Left cardiac atrium (tissue), 4 donors: ENCODE measurements around the gene CPT1B. TPM values are rescaled to one million over a fixed set of nuclear protein-coding genes. Genes with fewer than 3 reads are reported as not detected.

Source experiments
- ATAC-seq, 2 donors: fragments of 200-7000 bp; cut with Tn5 transposase; one replicate each; pipeline ENCODE4 v1.9.1; 2020; ENCODE audit warnings: mild to moderate bottlenecking in 2 of 2, moderate library complexity in 2 of 2
- DNase-seq: peaks from one replicate; pipeline ENCODE4 v3.0.0-alpha.2; 2020
- intact Hi-C, 2 donors: fragments of 100-400 bp; cut with DNase I; formaldehyde crosslinking; loops; one replicate each; pipeline versions ENCODE4 v1.14.1 to v1.15.1; 2022 to 2023
- total RNA-seq, 2 donors: library from RNA; stranded (reverse); fragmentation: NEBNext Ultra II Directional; extraction: Animal tissue kit (Norgen Biotek cat#: 25700); gene quantifications; one replicate each; pipeline ENCODE4 v1.2.1, GENCODE V29; 2021
- donor health status: DM: no; HTN: yes; CAD: no.
- donor health status: DM: no; HTN: yes; CAD: no; lungs with severe emphysema.
- donor health status: DM: yes; HTN: yes; CAD: no.
- donor health status: Dilated cardiomyopathy.

The CPT1B gene
- total RNA-seq, 2 donors from 2014 or later: 201 to 269 TPM

DNA sequence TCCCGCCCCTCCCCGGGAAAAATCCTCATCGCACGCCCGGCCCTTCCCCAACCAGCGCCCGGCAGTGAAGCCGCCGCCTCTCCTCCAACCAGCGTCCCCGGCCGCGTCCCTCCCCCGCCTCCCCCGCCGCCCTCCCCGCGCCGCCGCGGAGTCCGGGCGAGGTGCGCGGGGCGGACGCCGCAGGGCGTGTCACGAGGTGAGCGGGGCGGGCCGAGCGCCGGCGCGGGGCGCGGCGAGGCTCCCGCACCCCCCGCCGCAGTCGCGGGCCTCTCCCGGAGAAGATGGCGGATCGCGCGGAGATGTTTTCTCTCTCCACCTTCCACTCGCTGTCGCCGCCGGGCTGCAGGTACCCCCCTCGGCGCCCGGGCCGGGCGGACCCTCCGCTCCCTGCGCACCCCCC lies 22.3 kb upstream of the CPT1B start, which contains the start of gene MAPK8IP2:
MAPK8IP2 (plus strand) TSS at position 256 of the 400 bp plus-strand sequence; CDS start at position 282, 26 bp downstream.
- peak; percentile 56 to 58 for ATAC-seq

DNA sequence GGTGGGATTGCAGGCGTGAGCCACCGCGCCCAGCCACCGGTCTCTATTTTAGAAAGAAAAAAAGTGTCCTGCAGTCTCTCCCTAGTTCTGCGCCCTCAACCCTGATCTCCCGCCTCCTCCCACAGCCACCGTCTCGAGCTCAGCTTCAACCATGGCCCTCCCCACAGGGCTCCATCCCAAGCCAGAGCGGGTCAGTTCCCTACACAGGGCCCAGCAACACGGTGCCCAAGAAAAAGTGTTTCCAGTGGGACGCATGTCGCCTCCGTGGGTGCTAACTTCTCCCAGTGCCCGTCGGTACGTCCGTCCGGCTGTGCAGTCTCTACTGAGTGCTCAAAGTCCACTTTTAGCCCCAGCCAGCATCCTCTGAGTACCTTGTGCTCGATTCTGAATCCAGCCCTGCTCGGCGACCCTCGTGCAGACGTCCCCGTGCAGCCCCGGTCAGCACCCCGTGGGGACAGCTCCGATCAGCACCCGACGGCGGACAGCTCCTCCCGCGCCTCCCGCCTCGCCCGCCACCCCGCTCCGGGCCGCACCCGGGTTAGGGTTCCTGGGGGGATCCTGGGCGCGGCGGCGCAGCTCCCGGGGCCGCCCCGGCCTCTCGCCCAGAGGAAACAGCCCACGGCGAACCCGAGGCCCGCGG lies 21.7 kb upstream of the CPT1B start:
- DNase-seq (peak; percentile 62), ATAC-seq (peak; percentile 88 to 92)
- intact Hi-C loops: no loop called here

More for the DNA sequence above, 22.3 kb upstream of the CPT1B start, which contains the start of gene MAPK8IP2:
- intact Hi-C loops: no loop called here
- no peak for DNase-seq

- DNase-seq: no peak
- no peak for ATAC-seq
- intact Hi-C loops: no loop called here
These were observed 18.9 kb upstream of the CPT1B start for GRCh38 chr22:50597097-50597496.

DNA sequence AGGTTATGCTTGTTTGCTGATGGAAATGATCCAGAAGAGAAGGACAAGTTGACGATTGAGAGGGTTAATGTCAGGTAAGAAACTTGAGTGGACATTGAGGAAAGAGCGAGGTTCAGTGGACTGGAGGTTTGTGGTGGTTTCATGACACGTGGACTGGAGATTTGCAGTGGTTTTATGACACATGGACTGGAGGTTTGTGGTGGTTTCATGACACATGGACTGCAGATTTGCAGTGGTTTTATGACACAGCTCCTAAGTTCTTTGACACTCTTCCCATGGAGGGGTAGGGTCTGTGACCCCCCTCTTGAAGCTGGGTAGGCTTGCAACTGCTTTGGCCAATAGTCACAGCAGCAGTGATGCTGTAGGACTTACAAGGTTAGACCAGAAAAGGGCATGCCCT lies 17.0 kb upstream of the CPT1B start:
- intact Hi-C loops: no loop called here
- ATAC-seq (no peak), DNase-seq (no peak)

GRCh38 chr22:50587407-50587806 lies 9.2 kb upstream of the CPT1B start:
- intact Hi-C loops: no loop called here
- no peak for ATAC-seq
- DNase-seq: no peak

- intact Hi-C loops: no loop called here
- no peak for DNase-seq
- ATAC-seq: no peak
These were observed 8.2 kb upstream of the CPT1B start for GRCh38 chr22:50586416-50586815.

DNA sequence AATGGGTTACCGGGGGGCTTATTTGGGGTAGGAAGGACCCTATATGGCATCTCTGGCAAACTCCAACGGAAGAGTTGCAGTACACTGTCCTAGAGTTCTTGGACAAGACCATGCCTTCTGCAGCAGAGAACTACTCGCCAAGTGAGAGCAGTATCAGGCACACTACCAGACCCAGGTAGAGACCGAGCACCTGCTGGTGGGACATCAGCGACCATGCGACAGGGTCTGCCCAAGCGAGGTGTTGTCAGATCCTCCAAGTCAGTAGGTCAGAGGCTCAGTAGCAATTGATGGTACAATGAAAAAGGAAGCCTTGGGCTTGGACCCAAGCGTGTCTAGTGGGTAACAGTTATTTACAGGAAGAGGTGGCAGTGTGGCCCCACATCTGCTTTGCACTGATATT lies 7.6 kb upstream of the CPT1B start:
- intact Hi-C loops: no loop called here
- no peak for DNase-seq
- no peak for ATAC-seq

- DNase-seq (no peak), ATAC-seq (no peak)
These were observed 7.0 kb upstream of the CPT1B start for GRCh38 chr22:50585238-50585637.

DNA sequence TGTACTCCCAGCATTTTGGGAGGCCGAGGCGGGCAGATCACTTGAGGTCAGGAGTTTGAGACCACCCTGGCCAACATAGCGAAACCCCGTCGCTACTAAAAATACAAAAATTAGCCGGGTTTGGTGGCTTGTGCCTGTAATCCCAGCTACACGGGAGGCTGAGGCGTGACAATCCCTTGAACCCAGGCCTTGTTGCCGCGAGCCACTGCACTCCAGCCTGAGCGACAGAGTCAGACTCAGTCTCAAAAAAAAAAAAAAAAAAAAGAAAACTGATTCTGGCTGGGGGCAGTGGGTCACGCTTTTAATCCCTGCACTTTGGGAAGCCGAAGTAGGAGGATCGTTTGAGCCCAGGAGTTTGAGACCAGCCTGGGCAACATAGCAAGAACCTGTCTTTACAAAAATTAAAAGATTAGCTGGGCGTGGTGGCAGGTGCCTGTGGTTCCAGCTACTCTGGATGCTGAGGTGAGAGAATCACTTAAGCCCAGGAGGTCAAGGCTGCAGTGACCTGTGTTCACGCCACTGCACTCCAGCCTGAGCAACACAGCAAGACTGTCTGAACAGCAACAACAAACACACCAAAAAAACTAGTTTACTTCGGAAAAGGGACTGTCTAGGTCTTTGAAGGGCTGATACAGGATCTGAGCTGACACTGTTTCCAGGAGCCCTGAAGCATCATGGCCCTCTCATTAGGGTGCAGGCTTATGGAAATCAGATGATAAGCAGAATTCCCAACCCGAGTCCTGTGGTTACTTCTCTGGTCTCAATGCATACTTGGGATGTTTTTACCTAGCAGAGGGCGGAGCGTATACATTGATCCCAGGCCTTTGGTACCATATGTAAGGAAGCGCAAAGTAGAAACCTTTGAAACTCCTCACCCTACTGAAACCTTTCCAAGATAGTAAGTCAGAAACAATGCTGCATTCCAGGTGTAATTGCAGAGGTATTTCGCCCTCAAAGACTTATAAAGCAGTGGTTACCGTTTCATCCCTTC lies 6.2 kb upstream of the CPT1B start:
- DNase-seq (no peak), ATAC-seq (no peak)
- intact Hi-C loops: loop anchor here in 1 of 2 donors (5.0 kb wide), 1 partner anchor 38 kb away; no protein-coding TSS in a partner anchor

More at GRCh38 chr22:50585238-50585637, 7.0 kb upstream of the CPT1B start:
- intact Hi-C loops: no loop called here

DNA sequence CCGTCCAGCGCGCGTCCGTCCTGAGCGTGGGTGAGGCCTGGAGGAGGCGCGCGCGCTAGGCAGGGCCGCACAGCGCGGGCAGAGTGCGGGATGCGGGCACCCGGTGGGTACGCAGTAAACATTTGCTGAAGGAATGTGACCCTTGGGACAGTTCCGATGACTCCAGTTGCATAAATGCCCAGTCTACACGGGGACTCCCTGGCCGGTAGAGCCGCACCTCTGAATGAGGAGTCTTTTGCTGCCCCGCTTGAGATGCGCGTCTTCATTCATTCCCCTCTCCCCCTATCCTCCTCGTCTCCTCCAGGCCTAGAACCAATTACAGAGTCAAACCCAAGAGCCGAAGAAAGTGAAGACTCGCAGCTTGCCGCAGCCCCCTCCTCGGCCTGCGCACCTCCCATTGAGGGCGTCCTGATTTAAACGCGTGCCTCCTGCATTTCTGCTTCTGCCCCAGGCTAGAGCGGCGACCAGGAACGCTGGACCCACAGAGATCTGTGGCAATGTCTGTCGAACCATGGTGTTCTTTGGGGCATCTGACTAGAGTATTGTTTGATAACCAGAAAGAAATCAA lies 5.2 kb upstream of the CPT1B start:
- DNase-seq (no peak), ATAC-seq (peak; percentile 21 to 50)
- intact Hi-C loops: loop anchor here in 1 of 2 donors (5.0 kb wide), 1 partner anchor 39 kb away; no protein-coding TSS in a partner anchor

DNA sequence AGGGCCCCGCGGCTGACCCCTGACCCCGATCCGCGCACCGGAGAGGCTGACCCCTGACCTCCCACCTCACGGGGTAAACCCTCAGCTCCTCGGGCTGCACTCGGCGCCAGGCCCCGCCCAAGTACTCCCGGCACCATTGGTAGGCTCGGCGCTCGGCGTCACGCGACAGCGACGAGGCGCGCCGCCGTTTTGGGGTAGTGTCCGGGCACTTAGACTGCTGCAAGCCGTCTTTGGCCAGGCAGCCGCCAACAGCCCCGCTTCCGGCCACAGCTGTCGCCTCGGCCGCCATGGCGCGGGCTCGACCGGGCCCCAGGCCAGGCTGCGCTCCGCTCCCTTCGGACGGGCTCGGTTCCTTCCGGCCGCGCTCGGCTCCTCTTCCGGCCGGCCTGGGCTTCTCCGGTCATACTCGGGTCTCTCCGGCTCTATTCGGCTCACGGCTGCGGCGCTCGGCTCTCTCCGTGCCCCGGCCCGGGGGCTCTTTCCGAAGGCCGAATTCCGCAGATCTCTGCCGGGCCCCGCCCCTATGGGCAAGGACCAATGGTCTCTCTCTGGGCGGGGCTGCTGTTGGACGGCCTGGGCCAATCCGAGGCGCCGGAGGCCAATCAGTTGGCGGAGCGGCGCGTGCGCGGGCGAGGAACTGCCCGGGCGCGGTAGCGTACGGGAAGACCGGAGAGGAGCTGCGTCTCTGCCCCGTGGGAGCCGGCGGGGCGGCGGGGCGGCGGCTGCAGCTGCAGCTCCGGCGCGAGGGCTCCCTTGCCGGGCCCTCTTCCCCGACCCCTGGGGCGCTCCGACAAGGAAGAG lies 4.5 kb upstream of the CPT1B start, which contains the start of gene CHKB:
CHKB (minus strand) TSS at position 357 of the 801 bp plus-strand sequence; CDS start at position 289, 68 bp downstream.
- intact Hi-C loops: loop anchor here in 1 of 2 donors (5.0 kb wide), 1 partner anchor 40 kb away; no protein-coding TSS in a partner anchor

DNA sequence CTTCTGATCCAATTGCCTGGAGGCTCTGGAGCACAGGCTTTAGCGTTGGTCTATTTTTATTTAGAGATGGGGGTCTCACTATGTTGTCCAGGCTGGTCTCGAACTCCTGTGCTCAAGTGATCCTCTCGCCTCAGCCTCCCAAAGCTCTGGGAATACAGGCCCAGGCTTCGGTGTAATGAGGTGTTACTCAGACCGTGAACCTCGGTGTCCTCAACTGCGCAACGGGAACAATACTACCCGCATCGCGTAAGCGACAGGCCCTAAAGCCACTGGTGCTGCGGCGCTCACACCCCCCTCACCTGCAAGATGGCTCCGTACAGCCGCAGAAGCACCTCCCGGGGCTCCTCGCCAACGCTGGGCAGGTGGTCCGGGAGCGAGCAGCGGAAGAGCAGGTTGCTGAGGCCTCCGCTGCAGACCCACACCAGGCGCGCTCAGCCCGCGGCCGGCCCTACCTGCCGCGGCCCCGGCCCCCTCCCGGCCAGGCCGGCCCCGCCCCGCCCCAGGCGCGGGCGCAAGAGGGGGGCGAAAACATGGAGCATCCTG lies 3.8 kb upstream of the CPT1B start:
- peak in 1 of 2 donors; percentile 1 for ATAC-seq
- intact Hi-C loops: loop anchor here in 1 of 2 donors (5.0 kb wide), 1 partner anchor 40 kb away; no protein-coding TSS in a partner anchor
- DNase-seq: no peak

More for the DNA sequence above, 4.5 kb upstream of the CPT1B start, which contains the start of gene CHKB:
- DNase-seq (peak; percentile 99), ATAC-seq (peak; percentile 95 to 98)

DNA sequence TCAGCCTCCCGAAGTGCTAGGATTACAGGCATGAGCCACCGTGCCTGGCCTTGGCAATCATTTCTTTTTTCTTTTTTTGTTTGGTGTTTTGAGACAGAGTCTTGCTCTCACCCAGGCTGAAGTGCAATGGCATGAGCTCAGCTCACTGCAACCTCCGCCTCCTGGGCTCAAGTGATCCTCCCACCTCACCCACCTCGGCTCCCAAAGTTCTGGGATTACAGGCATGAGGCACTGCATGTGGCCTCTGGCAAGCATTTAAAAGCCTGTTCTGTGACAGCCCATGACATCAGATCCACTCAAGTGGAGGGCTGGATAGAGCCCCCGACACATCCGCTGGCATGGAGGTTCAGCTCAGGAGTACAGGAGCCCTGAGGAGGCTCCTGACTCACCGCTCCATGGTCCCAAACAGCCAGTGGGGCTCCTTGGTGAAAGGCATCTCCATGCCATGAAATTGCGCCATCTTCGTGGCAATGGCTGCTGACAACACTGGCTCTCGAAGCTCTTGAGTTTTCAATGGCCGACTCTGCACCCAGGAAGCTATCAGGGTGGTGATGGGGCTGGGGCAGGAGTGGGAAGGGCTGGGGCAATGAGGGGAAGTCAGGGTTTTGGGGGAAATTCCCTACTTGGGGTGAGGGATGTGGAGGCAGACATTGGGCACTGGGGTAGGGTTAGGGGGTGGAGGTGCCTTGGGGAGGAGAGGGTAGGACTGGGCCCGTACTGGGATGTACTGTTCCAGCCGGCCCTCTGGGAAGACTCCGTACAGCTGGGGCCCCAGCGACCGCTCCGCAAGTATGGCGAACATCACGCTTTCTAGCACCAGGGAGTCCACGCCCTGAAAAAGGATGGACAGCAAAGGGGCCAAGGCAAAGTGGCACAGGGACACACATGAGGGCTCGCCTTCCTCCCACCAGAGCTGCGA lies 3.1 kb upstream of the CPT1B start:
- no peak for DNase-seq
- intact Hi-C loops: loop anchor here in 1 of 2 donors (5.0 kb wide), 1 partner anchor 41 kb away; no protein-coding TSS in a partner anchor
- no peak for ATAC-seq

- ATAC-seq: no peak
- intact Hi-C loops: loop anchor here in 1 of 2 donors (5.0 kb wide), 1 partner anchor 43 kb away; no protein-coding TSS in a partner anchor
- DNase-seq: no peak
These were observed 1.5 kb upstream of the CPT1B start for GRCh38 chr22:50579752-50580151.

DNA sequence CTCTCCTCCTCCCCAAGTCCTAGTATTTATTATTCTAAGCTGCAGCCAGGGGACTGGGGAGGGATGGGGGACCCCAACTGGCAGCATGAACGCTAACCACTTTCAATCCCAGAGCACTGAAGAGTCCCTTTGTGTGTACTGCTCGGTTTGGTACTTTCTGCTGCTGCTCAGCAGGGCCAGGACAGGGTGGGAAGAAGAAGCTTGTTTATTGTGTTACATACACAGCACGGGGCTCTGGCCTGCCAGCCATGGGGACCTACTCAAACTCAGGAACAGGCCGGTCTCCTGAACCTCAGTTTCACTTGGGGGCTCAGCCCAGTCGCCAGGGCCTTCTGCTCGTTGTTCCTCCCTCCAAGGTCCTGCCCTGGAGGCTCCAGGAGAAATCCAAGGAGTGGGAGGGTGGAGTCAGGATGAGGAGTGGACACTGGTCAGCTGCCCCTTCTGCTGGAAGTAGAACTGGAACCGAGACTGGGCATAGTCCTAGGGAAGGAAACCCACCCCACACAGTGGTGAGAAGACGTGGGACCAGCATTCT lies 616 bp upstream of the CPT1B start:
- no peak for ATAC-seq
- intact Hi-C loops: no loop called here
- no peak for DNase-seq

DNA sequence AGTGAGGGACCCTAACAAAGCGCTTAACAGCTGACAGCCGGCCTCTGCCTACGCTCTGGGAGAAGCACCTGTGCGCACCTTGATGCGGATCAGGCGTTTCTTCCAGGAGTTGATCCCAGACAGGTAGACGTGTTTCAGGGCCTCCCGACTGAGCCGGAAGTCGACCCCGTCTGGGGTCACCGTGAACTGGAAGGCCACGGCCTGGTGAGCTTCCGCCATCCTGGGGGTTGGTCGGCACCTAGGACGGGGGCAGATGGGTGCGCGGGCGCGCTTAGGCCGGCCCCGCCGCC lies 585 bp downstream of the CPT1B start:
- no peak for DNase-seq
- intact Hi-C loops: no loop called here
- ATAC-seq: no peak
